ENCODE results near the gene PDE11A. TPM values are rescaled to one million over a fixed set of nuclear protein-coding genes. Genes with fewer than 3 reads are reported as not detected.

The PDE11A gene
- total RNA-seq, 2 donors from 2014 or later = 0.28 to 3.5 TPM

DNA sequence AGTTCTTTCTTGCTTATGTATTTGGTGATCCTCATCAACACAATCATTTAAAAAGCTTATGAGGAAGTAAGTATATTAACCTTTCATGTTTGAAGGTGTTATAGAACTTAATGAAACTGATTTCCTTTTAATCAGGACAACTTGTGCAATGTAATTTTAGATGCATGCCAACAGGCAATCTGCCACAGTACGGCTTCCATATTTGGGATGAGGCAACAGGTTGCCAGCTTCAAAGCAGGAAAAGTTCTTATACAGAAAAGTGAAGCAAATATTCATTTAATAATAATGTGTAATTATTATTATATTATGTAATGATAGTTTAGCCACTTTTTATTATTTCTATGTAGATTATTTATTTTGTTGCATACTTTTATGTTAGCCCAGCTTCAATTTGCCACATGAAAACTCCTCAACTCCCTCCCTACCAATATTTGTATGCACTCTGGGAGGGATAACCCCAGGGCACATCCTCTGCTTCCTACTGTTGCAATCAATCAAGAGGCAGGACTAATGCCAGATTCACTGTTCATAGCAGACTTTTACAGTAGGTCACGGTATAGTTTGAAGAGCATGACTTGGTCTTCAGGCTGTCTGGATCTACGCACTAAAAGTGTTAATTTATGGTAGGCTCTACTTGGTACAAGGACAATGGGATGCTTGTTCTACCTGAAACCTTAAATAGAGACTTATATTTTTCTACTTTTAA, 402.8 kb downstream of the PDE11A start:
- no peaks in the 10 kb centered on the region for H3K9me3 ChIP-seq
- no peaks in the 10 kb centered on the region for H3K27me3 ChIP-seq (replicated peaks; ENCODE audit: insufficient read depth)
- H3K4me1 ChIP-seq (ENCODE audit: control insufficient read depth in 1 of 2, low read depth in 2 of 2) = no peaks in the 10 kb centered on the region
- TF ChIP-seq, protein P1, sequence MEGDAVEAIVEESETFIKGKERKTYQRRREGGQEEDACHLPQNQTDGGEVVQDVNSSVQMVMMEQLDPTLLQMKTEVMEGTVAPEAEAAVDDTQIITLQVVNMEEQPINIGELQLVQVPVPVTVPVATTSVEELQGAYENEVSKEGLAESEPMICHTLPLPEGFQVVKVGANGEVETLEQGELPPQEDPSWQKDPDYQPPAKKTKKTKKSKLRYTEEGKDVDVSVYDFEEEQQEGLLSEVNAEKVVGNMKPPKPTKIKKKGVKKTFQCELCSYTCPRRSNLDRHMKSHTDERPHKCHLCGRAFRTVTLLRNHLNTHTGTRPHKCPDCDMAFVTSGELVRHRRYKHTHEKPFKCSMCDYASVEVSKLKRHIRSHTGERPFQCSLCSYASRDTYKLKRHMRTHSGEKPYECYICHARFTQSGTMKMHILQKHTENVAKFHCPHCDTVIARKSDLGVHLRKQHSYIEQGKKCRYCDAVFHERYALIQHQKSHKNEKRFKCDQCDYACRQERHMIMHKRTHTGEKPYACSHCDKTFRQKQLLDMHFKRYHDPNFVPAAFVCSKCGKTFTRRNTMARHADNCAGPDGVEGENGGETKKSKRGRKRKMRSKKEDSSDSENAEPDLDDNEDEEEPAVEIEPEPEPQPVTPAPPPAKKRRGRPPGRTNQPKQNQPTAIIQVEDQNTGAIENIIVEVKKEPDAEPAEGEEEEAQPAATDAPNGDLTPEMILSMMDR (IDR thresholded peaks at IDR 0.05) = no peak
- no peak for DNase-seq (ENCODE audit: low spot score)
- ATAC-seq (ENCODE audit: insufficient number of reproducible peaks, low FRiP score, low read depth) = no peak
- H3K36me3 ChIP-seq = no peaks in the 10 kb centered on the region
- H3K4me3 ChIP-seq = no peak overlapping the region
- no peak overlapping the region for H3K27ac ChIP-seq

DNA sequence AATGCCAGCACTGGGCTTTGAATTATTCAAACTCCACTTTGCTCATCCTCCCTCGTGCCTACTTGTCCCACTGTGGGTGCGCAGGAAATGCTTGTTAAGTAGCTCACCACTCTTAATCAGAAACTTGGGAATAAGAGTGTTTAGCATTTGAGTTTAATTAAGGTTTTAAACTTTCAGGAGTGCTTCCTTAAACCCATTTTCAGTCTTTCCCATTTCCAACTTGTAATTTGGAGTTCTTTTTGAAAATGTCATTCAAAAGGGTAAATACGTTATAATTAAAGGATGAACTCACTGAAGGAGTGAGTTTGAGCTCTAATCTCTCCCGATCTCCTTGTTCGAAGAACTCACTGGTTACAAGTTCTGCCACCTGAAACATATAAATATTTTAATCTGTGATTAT, 403.4 kb downstream of the PDE11A start:
- DNase-seq (ENCODE audit: low spot score) (no peak), ATAC-seq (ENCODE audit: insufficient number of reproducible peaks, low FRiP score, low read depth) (no peak)
- no peaks in the 10 kb centered on the region for H3K4me1 ChIP-seq (ENCODE audit: control insufficient read depth in 1 of 2, low read depth in 2 of 2)
- H3K9me3 ChIP-seq = no peaks in the 10 kb centered on the region
- no peaks in the 10 kb centered on the region for H3K27me3 ChIP-seq (replicated peaks; ENCODE audit: insufficient read depth)
- H3K4me3 ChIP-seq = no peak overlapping the region
- H3K27ac ChIP-seq = no peak overlapping the region
- TF ChIP-seq, protein P1 (IDR thresholded peaks at IDR 0.05) = no peak
- no peaks in the 10 kb centered on the region for H3K36me3 ChIP-seq

DNA sequence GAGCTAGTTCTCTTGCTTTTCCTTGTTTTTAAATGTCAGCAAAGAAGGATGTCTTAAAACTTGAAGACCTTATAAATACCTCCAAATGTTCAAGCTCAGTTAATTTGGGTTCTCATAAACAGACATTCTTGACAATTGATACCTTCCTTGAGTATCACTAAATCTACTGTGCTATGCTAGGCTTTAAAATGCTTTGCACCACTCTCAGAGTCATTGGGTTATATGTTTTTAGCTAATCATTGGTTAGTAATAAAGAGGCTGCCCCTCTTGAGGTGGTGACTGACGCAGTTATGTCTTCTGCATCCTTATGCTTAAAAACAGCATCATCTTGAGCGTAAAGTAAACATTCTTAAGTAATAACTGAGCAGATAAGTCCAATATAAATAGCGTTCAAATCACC, 404.0 kb downstream of the PDE11A start:
- no peak for ATAC-seq (ENCODE audit: insufficient number of reproducible peaks, low FRiP score, low read depth)
- TF ChIP-seq, protein P1 (IDR thresholded peaks at IDR 0.05) = no peak
- no peak overlapping the region for H3K4me3 ChIP-seq
- DNase-seq (ENCODE audit: low spot score) = no peak
- no peaks in the 10 kb centered on the region for H3K27me3 ChIP-seq (replicated peaks; ENCODE audit: insufficient read depth)
- H3K27ac ChIP-seq = no peak overlapping the region
- no peaks in the 10 kb centered on the region for H3K9me3 ChIP-seq
- H3K36me3 ChIP-seq = no peaks in the 10 kb centered on the region
- no peaks in the 10 kb centered on the region for H3K4me1 ChIP-seq (ENCODE audit: control insufficient read depth in 1 of 2, low read depth in 2 of 2)

DNA sequence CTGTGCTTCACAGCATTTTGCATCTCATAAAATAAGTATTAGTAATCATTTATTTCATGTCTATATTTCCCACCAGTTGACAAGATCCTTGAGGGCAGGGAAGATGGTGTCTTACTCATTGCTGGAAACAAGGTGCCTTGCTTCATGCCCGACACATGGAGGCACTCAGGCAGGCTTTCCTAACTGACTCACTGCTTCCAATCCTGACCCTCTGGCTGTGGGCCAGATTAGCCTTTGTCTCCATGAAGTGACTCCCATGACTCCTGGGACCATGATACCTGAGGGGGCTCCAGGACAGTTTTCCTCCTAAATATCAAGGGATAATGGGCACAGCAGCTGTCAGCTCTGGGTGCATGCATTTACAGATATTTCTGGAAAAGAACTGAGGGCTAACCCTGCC, 405.0 kb downstream of the PDE11A start:
- ATAC-seq (ENCODE audit: insufficient number of reproducible peaks, low FRiP score, low read depth) = no peak
- H3K36me3 ChIP-seq = no peaks in the 10 kb centered on the region
- H3K4me1 ChIP-seq (ENCODE audit: control insufficient read depth in 1 of 2, low read depth in 2 of 2) = no peaks in the 10 kb centered on the region
- no peak overlapping the region for H3K4me3 ChIP-seq
- H3K27me3 ChIP-seq (replicated peaks; ENCODE audit: insufficient read depth) = no peaks in the 10 kb centered on the region
- TF ChIP-seq, protein P1 (IDR thresholded peaks at IDR 0.05) = no peak
- H3K27ac ChIP-seq = no peak overlapping the region
- H3K9me3 ChIP-seq = no peaks in the 10 kb centered on the region
- no peak for DNase-seq (ENCODE audit: low spot score)

GRCh38 chr2:177666408-177666807, 406.2 kb downstream of the PDE11A start:
- H3K9me3 ChIP-seq = no peaks in the 10 kb centered on the region
- H3K27me3 ChIP-seq (replicated peaks; ENCODE audit: insufficient read depth) = no peaks in the 10 kb centered on the region
- TF ChIP-seq, protein P1 (IDR thresholded peaks at IDR 0.05) = no peak
- H3K4me1 ChIP-seq (ENCODE audit: control insufficient read depth in 1 of 2, low read depth in 2 of 2) = no peaks in the 10 kb centered on the region
- no peak for DNase-seq (ENCODE audit: low spot score)
- no peaks in the 10 kb centered on the region for H3K36me3 ChIP-seq
- no peak overlapping the region for H3K4me3 ChIP-seq
- ATAC-seq (ENCODE audit: insufficient number of reproducible peaks, low FRiP score, low read depth) = no peak
- no peak overlapping the region for H3K27ac ChIP-seq

Data from thoracic aorta (tissue), 2 donors.